Measurements from ENCODE around the gene CCDC6.
A peak's percentile ranks its signal among the peaks of the same experiment; 100 is the strongest.

DNA sequence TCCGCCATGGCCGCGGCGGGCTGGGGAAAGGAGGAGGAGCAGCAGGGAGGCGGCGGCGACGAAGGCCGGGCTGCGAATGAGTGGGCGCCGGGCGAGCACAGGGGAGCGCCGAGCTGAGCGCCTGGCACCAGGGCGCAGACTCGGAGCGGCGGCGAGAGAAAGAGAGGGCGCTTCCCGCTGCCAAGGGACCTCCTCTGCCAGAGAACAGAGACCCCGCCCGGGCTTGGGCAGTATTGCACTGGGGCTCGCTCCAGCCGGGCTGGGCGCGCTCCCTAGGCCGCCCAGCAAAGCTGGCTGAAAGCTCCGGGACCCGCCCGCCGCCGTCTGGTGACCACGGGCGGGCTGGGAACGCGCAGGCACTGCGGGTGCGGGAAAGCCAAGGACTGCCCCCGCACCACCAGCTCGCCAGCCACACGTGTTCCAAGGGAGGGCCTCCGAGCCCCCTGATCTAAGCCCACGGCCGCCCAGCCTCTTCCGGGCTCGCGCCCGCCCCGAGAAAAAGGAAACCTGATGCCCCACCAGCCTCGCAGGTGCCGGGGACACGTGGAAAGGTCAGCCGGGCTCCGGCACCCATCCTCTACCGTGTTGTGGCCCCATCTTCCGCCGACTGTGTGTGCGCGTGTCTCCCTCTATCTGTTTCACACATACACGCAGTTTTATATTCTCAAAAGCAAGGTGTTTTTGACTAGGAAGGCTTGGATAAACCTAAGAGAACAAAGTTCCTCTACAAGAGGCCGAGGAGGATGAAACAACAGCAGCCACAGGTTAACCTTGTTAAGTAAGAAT is at the start of gene CCDC6:
- TF ChIP-seq, protein P1, sequence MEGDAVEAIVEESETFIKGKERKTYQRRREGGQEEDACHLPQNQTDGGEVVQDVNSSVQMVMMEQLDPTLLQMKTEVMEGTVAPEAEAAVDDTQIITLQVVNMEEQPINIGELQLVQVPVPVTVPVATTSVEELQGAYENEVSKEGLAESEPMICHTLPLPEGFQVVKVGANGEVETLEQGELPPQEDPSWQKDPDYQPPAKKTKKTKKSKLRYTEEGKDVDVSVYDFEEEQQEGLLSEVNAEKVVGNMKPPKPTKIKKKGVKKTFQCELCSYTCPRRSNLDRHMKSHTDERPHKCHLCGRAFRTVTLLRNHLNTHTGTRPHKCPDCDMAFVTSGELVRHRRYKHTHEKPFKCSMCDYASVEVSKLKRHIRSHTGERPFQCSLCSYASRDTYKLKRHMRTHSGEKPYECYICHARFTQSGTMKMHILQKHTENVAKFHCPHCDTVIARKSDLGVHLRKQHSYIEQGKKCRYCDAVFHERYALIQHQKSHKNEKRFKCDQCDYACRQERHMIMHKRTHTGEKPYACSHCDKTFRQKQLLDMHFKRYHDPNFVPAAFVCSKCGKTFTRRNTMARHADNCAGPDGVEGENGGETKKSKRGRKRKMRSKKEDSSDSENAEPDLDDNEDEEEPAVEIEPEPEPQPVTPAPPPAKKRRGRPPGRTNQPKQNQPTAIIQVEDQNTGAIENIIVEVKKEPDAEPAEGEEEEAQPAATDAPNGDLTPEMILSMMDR (IDR thresholded peaks at IDR 0.05; ENCODE audit: poor library complexity), result peak; percentile 78
- TF ChIP-seq EZH2phosphoT487 (IDR thresholded peaks at IDR 0.05; ENCODE audit: low read depth, severe bottlenecking, unreplicated experiment), result no peak
